RCC 7860 (cell line): Measurements from ENCODE around the gene ARL17A.
"Not testable (repeated sequence)": the region's sequence is repeated elsewhere in the genome, so short reads cannot be mapped to it uniquely, and the experiment has no call there.

Source experiments
- DNase-seq: peaks from one replicate; pipeline ENCODE4 v3.0.0-alpha.2; 2015; ENCODE audit warnings: low spot score
- FAIRE-seq: peaks from 2 replicates; lab custom pipeline; 2012; peaks lifted over from hg19 to GRCh38; lab: Jason Lieb, UNC

Gene ARL17A

DNA sequence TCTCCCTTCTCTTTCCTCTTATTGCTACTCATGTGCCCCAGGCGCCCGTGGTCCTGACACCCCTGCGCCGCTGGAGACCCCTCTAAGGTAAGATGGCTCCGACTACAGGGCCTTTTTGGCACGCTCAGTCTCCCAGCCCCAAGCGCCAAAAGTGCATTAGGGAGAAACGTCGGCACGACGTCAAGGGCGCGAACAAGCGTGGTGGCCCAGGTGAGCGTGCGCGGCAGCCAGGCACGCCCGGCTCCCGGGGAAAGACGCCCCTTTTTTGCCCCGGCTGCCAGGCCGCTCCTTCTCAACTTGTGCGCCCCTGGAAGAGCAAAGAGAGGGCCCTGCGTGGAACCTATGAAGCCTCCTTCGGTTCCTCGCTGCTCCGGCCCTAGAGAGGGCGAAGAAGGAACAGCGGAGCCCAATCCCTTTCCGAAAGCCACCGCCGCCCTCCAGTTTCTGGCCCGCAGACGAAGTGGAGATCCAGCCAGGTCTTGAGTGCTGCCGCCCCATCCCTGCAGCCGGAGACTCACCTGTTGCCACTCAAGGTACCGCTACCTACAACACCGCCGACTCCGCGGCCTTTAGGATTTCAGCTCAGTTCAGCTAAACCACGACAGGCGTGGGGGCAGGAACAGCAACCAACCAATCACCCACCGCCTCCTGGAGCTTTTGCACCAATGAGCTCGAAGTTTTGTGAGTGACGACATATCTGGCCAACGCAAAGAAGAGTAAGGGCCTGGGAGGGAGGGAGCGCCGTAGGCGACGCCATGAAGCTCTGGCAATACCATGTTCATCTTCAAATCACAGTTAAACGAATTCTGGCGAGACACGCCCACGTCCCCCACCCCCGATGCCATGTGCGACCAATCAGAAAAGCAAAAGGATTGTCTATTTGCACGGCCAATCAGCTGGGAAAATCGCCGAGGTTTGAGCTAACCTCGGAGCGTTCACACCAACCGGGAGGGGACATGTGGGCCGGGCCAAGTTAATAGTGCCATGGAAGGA, at the start of gene ARL17A:
TSS of gene ARL17A (minus strand) at position 609 of the 993 bp plus-strand sequence. CDS start 3,369 bp downstream, outside the sequence.
- DNase-seq = not testable (repeated sequence)
- peak; percentile 97 for FAIRE-seq

DNA sequence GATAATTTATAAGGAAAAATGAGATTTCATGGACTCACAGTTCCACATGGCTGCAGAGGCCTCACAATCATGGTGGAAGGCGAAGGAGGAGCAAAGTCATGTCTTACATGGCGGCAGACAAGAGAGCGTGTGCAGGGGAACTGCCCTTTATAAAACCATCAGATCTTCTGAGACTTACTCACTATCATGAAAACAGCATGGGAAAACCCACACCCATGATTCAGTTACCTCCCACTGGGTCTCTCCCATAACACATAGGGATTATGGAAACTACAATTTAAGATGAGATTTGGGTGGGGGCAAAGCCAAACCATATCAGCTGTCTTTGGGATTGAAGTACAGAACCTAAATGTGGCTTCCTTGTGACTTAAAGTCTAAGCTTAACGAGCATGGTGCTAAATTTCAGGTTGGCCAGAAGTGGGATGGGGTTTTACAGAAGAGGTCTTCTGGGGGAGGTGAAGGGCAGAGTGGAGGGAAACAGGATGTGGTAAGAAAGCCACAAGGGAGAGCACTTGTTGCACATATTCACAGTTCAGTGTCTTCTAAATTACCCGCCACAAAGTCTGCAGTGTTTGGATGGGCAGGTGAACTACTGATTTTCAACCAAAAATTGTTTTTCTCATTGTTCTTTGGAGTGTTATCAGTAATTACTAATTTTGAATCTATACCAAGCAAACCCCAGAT, 49.4 kb upstream of the ARL17A start:
- FAIRE-seq, DNase-seq: not testable (repeated sequence)

DNA sequence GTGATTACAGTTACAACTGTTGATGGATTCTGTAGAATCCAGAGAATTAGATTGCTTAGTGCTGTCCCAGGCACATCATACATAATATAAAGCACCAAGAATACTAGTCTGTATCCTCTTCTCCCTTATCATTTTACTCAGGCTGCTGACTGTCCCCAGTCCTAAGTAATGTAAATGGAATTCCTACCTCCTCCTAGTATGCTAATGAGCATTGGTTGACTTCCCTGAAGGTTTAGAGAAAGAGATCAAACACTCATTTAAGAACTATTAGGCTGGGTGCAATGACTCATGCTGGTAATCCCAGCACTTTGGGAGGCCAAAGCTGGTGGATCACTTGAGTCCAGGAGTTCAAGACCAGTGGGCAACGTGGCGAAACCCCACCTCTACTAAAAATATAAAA, 48.0 kb upstream of the ARL17A start:
- not testable (repeated sequence) for FAIRE-seq, DNase-seq

DNA sequence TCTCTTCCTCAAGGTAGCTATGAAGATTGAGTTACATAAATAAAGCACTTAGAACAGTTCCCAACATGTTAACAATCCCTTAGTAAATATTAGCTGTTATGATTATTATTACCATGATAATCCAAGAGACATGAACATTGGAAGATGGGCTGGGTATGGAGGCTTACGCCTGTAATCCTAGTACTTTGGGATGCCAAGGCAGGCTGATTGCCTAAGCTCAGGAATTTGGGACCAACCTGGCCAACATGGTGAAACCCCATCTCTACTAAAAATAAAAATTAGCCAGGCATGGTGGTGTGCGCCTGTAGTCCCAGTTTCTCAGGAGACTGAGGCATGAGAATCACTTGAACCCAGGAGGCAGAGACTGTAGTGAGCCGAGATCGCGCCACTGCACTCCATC, 45.2 kb upstream of the ARL17A start:
- DNase-seq, FAIRE-seq: not testable (repeated sequence)

DNA sequence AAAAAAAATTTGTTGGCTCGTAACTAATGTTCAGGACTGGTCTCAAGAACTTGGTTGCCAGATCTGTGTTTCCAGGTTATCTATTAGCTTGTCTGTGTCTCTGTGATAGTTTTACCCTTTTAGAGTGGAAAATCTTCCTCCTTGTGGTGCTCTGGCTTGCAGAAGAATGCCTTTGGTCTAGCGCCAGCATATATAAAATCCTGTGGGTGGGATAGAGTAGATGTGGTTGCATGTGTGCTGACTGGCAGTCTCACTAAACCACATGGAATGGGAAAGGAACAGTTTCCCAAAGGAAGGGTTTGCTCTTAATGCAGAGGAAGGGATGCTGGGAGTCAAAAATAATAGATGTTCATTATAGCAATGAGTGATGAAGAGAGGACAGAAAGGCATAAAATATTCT, 44.3 kb upstream of the ARL17A start:
- peak; percentile 72 for FAIRE-seq
- DNase-seq = not testable (repeated sequence)

DNA sequence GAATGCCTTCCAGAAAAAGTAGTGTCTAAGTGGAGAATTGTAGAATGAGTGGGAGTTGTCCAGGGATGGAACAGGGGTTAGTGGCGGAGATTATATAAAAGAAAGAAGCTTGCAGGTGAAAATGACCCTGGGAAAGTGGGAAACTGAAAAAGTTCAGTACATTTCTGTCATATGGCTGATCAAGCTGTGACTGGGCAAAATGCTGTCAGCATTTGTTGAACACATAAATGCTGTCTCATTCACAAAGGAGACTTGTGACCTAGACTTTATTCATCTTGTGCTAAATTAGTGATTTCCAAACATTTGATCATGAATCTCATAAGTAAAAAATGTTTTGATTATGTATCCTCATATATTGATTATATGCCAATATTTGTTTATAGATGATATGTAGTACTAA, 39.5 kb upstream of the ARL17A start:
- FAIRE-seq = peak; percentile 33
- DNase-seq = not testable (repeated sequence)

DNA sequence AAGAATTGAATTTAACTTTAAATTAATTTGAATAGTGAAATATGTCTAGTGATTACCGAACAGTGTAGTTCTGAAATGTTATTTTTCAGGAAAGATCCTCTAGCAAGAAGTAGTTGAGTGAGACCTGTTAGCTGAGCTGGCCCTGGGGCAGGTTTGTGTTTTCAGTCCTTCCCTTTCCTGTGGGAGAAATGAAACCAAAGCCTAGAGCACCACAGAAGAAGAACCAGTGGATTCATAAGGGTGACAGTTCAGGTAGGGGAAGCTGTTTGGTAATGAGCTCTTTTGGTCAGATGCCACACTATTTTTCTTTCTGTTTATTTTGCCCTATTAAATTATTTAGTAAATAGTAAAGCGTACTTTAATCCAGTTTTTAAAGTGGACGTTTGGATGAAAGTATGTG, 37.6 kb upstream of the ARL17A start:
- not testable (repeated sequence) for DNase-seq, FAIRE-seq

DNA sequence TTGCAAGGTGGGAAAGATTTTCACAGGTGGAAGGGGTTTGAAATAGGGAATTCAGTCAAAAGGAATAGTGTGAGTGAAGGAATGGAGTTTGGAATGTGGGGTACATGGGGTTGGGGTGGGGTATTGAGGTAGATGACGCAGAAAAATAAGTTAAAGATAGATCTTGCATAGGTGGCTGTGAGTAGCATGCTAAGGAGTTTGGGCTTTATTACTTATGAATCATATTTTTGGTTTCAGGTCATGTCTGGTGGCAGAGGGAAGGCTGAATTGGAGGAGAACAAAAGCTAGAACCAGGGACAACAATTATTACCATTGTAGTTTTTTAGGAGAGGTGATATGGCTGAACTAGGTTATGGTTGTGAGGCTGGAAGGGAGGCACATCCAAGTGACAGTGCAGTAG, 34.4 kb upstream of the ARL17A start:
- FAIRE-seq, DNase-seq: not testable (repeated sequence)

DNA sequence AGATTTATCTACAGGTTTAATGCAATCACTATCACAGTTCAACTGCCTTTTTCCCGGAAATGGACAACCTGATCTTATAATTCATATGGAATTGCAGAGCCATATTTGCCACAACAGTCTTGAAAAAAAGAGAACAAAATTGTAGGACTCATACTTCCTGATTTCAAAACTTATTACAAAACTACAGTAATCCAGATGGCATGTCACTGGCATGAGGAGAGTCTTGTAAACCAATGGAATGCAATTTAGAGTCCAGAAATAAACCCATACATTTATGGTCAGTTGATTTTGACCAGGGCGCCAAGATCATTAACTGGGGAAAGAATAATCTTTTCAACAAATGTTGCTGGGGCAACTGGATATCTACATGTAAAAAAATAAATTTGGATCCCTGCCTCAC, 31.8 kb upstream of the ARL17A start:
- FAIRE-seq = peak; percentile 5
- not testable (repeated sequence) for DNase-seq

DNA sequence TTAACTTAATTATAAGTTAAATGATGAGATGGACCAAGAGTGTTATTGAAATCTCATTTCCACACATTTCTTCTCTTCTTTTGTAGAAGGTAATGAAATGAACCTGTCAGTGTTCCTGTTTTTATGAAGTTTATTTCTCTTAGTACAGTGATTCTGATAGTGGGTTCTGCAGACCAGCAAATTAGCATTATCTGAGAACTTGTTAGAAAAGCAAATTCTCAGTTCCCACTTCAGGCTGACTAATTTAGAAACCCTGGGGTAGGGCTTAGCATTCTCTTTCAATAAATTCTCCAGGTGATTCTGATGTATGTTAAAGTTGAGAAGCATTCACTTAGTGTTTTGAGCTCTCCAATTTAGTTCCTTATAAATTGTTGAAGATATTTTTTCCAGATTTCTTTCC, 23.6 kb upstream of the ARL17A start:
- FAIRE-seq, DNase-seq: not testable (repeated sequence)

DNA sequence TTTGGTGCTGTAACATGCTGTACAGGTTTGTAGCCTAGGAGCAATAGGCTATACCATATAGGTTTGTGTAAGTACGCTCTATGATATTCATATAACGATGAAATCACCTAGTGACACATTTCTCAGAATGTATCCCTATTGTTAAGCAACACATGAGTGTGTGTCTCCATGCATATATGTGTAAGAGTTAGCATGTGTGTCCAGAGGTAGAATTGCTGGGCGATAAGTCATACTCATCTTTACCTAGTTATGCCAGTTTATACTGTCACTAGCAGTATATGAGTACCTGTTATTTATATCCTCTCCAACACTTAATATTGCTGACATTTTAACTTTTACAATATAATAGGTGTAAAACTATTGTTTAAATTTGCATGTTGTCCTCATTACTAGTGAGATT, 21.3 kb upstream of the ARL17A start:
- not testable (repeated sequence) for DNase-seq, FAIRE-seq

DNA sequence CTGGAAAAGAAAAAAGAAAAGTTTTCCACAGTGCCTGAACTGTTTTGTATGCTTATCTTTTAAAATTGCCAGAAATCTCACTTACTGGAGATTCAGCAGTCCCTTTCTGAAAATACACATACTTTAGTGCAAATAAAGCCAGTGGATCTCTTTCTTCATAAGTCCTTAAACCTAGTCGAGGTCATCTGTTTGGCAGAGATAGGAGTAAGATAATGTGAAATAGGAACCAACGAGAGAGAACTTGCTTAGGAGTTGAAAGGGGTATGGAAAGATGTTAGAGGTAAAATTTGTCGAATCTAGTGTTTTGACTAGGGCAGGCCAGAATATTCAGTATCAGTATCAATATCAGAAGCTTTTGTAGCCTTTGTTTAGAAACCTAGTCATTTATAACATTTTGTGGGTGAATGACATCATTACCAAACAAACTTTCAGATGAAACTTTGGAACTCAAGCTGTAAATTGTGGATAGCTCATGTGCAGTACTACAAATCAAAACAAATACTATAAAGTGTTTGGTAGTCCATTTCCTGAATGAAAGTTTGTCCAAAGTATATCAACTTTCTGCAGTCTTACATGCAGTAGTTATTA, 18.9 kb upstream of the ARL17A start:
- DNase-seq, FAIRE-seq: not testable (repeated sequence)

DNA sequence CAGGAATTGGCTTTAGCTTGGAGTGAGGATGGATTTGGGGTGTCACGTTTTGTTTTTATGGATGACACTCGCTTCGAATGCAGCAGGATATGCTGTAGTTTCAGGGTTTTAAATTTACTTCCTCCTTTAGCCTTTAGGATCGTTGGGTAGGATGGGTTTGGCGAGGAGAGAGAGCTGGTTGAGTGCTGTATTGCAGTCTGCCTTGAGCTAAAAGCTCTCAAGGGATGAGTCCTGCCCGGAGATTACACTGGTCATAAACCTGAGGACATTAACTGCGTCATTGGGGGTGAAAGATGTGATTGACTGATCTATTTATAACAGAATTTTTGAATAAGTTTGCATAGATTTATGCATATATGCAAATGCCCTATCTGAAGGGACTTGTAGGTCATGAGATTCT, 11.8 kb upstream of the ARL17A start:
- FAIRE-seq, DNase-seq: not testable (repeated sequence)

DNA sequence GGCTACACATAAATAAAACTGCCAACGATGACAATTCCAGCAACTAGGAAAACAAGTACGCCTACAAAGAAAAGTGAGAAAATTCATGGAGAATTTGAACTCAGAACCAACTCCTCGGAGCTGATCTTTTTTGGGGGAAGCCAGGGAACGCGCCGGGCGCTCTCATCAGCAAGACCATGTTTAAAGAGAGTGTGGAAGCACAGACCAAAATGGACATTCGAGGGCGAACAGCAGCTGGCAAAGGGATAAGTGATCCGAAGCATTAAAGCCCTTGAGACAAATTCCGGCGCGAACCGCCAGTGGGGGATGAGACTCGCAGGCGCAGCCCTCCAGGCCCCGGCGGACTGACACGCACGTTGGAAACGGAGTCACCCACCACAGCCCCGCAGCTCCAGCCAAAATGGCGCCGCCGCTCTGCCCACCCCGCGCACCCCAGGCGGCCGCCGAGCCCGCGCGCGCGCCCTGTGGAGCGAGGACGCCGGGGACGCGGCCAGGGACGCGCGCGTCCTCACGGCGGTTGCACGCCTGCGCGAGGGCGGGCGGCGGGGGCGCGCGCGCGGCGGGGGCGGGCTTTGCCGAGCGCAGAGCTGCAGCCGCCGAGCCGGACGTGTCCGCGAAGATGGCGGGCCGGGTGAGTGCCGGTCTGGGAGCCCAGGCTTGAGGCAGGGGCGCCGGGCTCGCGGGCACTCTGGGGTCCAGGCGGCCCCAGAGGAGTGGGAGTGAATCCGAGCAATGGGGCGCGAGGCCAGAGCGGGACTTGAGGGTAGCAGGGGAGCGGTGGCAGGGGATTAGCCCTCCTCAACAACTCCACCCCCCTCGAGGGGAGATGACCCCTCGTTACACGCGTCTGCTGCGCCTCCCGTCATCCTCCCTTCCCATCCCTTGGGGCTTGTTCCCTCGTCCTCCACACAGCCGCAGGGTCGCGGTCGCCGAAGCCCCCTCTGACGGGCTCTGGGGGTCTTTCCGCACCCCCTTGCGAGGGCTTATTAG, 11.0 kb upstream of the ARL17A start, which contains the start of gene NSF:
TSS of gene NSF (plus strand) at position 513 of the 990 bp plus-strand sequence. CDS start at position 620, 107 bp downstream.
- not testable (repeated sequence) for FAIRE-seq

DNA sequence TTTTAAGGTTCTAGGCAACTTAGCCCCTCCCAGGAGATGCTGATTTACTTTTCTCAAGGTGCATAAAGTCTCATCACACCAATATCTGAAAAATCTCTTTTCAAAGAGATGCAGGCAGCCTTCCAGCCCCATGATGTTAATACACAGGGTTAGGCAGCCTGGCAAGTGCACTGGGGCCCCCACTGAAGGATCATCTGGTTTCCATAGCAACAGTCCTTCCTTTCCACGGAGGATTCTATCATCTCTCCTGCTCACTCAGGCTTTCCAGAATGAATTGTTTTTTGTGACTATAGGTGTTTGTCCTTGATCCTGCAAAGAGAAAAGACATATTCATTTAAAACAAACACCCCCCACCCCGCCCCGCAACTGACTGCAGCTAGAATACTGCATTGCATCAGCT, 6.0 kb upstream of the ARL17A start:
- FAIRE-seq, DNase-seq: not testable (repeated sequence)

More for the DNA sequence above, 11.0 kb upstream of the ARL17A start, which contains the start of gene NSF:
- DNase-seq = not testable (repeated sequence)

DNA sequence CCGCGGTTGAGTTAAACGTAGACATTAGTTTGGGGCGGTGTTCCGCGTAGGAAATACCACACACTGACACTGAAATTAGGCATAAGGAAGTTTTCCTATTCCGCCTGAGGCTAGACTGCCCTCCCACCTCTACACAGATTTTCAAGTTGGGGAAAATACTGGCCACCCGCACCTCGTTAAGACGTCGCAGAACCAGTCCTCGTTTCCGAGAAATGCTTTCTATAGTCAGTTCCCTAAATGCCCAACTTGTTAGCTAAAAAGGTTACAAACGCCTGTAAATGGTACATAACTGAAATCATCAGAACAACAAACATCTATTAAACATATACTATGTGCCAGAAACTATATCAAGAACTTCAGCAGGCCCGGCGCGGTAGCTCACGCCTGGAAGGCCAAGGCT, 591 bp upstream of the ARL17A start:
- FAIRE-seq = not testable (repeated sequence)

DNA sequence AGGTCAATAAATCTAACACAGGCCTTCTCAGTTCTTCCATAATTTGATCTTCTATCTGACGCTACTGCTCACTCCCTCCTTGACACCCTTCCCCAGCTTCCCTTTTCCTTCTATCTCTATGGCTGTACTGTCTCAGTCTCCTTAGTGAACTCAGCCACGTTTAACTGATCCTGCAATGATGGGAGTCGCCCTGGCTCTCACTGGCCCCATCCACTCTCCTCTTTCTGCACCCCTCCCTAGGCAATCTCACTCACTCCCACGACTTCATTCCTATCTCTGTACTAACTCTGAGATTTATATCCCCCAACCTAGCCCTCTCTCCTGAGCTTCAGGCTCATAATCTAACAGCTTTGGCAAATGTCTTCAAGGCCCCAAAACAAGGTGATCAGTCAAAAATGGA, 7.7 kb downstream of the ARL17A start:
- not testable (repeated sequence) for FAIRE-seq, DNase-seq

More for the DNA sequence above, 591 bp upstream of the ARL17A start:
- DNase-seq = not testable (repeated sequence)

DNA sequence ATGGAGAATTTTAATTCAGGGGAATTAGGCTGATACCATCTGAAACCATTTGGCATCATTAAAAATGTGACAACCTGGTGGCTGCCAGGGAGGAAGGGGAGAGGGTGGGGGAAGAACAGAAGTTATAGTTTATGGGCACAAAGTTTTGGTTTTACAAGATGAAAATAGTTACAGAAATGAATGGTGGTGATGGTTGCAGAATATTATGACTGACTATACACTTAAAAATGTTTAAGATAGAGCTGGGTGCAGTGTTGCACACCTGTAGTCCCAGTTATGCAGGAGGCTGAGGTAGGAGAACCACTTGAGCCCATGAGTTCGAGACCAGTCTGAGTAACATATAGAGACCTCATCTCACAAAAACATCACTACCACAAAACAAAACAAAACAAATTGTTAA, 12.5 kb downstream of the ARL17A start:
- not testable (repeated sequence) for FAIRE-seq, DNase-seq

DNA sequence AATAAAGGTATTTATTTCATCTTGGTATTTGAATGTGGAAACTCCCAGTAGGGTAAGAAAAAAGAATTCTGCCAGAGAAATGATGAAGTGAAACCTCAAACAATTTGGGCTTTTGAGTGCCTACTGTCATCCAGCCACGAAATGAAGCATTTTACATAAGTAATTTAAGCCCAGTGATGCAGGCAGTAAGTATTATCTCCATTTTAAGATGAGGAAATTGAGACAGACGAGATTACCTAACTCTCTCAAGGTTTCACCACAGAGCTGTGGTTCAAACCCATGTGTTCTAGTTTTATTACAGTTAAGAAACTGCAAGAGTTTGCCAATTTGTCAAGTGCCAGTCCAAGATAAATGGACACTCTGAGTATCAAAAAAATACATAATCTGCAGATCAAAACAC, 13.2 kb downstream of the ARL17A start:
- FAIRE-seq, DNase-seq: not testable (repeated sequence)
